B cell (primary cell): ENCODE data around the gene ADARB2. TPM values are rescaled to one million over a fixed set of nuclear protein-coding genes. Genes with fewer than 3 reads are reported as not detected.

ENCODE experiments used
- ATAC-seq: fragments of 200-7000 bp; cut with Tn5 transposase; one replicate; pipeline ENCODE4 v1.10.0; 2021; ENCODE audit warnings: low read depth, mild to moderate bottlenecking, moderate number of reproducible peaks, moderate library complexity
- CTCF ChIA-PET: fragments of 350-600 bp; sonication (Branson Sonifier 250); formaldehyde crosslinking; loops from one replicate; lab custom pipeline; 2021; ENCODE audit warnings: antibody characterized with exemption, inconsistent platforms; lab: Charles Lee
- POLR2A ChIA-PET: fragments of 350-600 bp; sonication (Branson Sonifier 250); formaldehyde crosslinking; loops from one replicate; lab custom pipeline; 2021; ENCODE audit warnings: antibody characterized with exemption; lab: Charles Lee
- DNase-seq: peaks from one replicate; pipeline ENCODE4 v3.0.0; 2013
- H2AFZ ChIP-seq: 2 replicates; pipeline ENCODE4 v1.6.1; 2012; ENCODE audit warnings: mild to moderate bottlenecking, low read depth, low read length; ENCODE audit not compliant: insufficient read depth, poor library complexity, severe bottlenecking
- H3K27ac ChIP-seq, 2 donors: 1 replicate in 1 of 2; 2 replicates in 1 of 2; pipeline ENCODE4 v1.5.1; 2012 to 2013; ENCODE audit warnings: low read length in 2 of 2, mild to moderate bottlenecking in 2 of 2, moderate library complexity in 1 of 2
- H3K27me3 ChIP-seq, 4 experiments: fragments of 200-600 bp in 1 of 4; sonication (generic) in 1 of 4; replicated peaks in 1 of 4; 1 replicate in 2 of 4; 2 replicates in 2 of 4; pipeline versions ENCODE4 v1.6.1 to v1.7.0; 2013 to 2016; ENCODE audit warnings: low read length in 3 of 4, mild to moderate bottlenecking in 2 of 4, mixed read lengths in 1 of 4, moderate library complexity in 1 of 4; ENCODE audit not compliant: insufficient read depth in 4 of 4, control insufficient read depth in 3 of 4; ENCODE audit errors: control extremely low read depth in 1 of 4
- H3K36me3 ChIP-seq, 2 experiments: replicated peaks in 1 of 2; 1 replicate in 1 of 2; 2 replicates in 1 of 2; pipeline versions ENCODE4 v1.6.1 to v1.7.1; 2013; ENCODE audit warnings: low read length in 1 of 2; ENCODE audit not compliant: insufficient read depth in 2 of 2, control insufficient read depth in 1 of 2; ENCODE audit errors: control extremely low read depth in 1 of 2, extremely low read depth in 1 of 2
- H3K4me1 ChIP-seq, 2 donors: fragments of 200-600 bp in 1 of 2; sonication (generic) in 1 of 2; 1 replicate in 1 of 2; 2 replicates in 1 of 2; pipeline versions ENCODE4 v1.5.1 to v1.6.1; 2013 to 2017; ENCODE audit warnings: low read length in 2 of 2; ENCODE audit not compliant: control insufficient read depth in 2 of 2, insufficient read depth in 2 of 2
- H3K4me2 ChIP-seq: replicated peaks from 2 replicates; pipeline ENCODE3; 2012; ENCODE audit warnings: mild to moderate bottlenecking, low read depth, low read length; ENCODE audit not compliant: poor library complexity, severe bottlenecking
- H3K4me3 ChIP-seq, 5 experiments: fragments of 200-600 bp in 1 of 5; sonication (generic) in 1 of 5; 1 replicate in 3 of 5; 2 replicates in 2 of 5; pipeline versions ENCODE4 v1.5.1 to v1.7.0; 2011 to 2016; ENCODE audit warnings: low read length in 4 of 5, mild to moderate bottlenecking in 4 of 5, low read depth in 2 of 5, control low read depth in 1 of 5, moderate library complexity in 1 of 5; ENCODE audit not compliant: insufficient read depth in 1 of 5; ENCODE audit errors: control extremely low read depth in 1 of 5, extremely low read depth in 1 of 5
- H3K79me2 ChIP-seq: fragments of 200-600 bp; sonication (generic); one replicate; pipeline ENCODE4 v1.6.0; 2016; ENCODE audit warnings: low read length; ENCODE audit not compliant: control insufficient read depth, insufficient read depth
- H3K9ac ChIP-seq: fragments of 200-600 bp; sonication (generic); 2 replicates; pipeline ENCODE4 v1.6.1; 2017; ENCODE audit warnings: mild to moderate bottlenecking, low read length, moderate library complexity
- H3K9me3 ChIP-seq, 3 donors: one replicate each; pipeline versions ENCODE4 v1.6.1 to v1.7.1; 2013; ENCODE audit warnings: low read length in 2 of 3; ENCODE audit not compliant: control insufficient read depth in 2 of 3, insufficient read depth in 1 of 3; ENCODE audit errors: control extremely low read depth in 1 of 3
- H4K20me1 ChIP-seq: 2 replicates; pipeline ENCODE4 v1.6.0; 2012; ENCODE audit warnings: mild to moderate bottlenecking, low read length; ENCODE audit not compliant: insufficient read depth, control insufficient read depth, poor library complexity, severe bottlenecking
- H3K27ac Mint-ChIP-seq: one replicate; pipeline ENCODE4 v1.8.0; 2021; ENCODE audit warnings: mixed read lengths
- H3K27me3 Mint-ChIP-seq: one replicate; pipeline ENCODE4 v1.8.0; 2021; ENCODE audit warnings: mixed read lengths
- H3K4me1 Mint-ChIP-seq: one replicate; pipeline ENCODE4 v1.8.0; 2021; ENCODE audit warnings: mixed read lengths
- H3K4me3 Mint-ChIP-seq: one replicate; pipeline ENCODE4 v1.8.0; 2021; ENCODE audit warnings: mixed read lengths
- H3K9me3 Mint-ChIP-seq: one replicate; pipeline ENCODE4 v1.8.0; 2022; ENCODE audit warnings: mixed read lengths; ENCODE audit not compliant: insufficient read depth
- CTCF ChIP-seq: fragments of 200-600 bp; IDR thresholded peaks from one replicate; pipeline ENCODE4 v1.8.0; 2022; ENCODE audit warnings: antibody characterized with exemption, mild to moderate bottlenecking
- EZH2 ChIP-seq: IDR thresholded peaks from 2 replicates; pipeline ENCODE4 v1.6.1; 2012; ENCODE audit warnings: borderline replicate concordance, low read depth, mild to moderate bottlenecking, moderate library complexity, low read length; ENCODE audit not compliant: insufficient read depth, poor library complexity, severe bottlenecking
- WGBS: methylation state at CpG from one replicate; pipeline ENCODE4 v1.1.5; 2013; ENCODE audit warnings: missing lambda C conversion rate; ENCODE audit not compliant: insufficient coverage; 5-methylcytosine and 5-hydroxymethylcytosine counted together
- intact Hi-C: fragments of 100-400 bp; cut with micrococcal nuclease; formaldehyde crosslinking; loops from one replicate; pipeline ENCODE4 v1.10.0; 2022
- polyA plus RNA-seq: library from polyadenylated mRNA; depleted of rRNA; stranded (reverse); fragments of >200 nt; gene quantifications from 2 replicates; pipeline ENCODE4 v1.2.3, GENCODE V29; 2012
- total RNA-seq, 2 donors: library from RNA; stranded (reverse); fragments of 120-200 nt in 1 of 2; gene quantifications; 1 replicate in 1 of 2; 2 replicates in 1 of 2; pipeline versions ENCODE4 v1.2.3 to v1.2.4, GENCODE V29; 2013 to 2022

Gene ADARB2
- total and polyA plus RNA-seq, 2 donors (not counting 1 experiment from before 2014, with no cell fraction given) = 0.13 to 0.96 TPM

GRCh38 chr10:1158066-1158465, 579.3 kb downstream of the ADARB2 start:
- no peak overlapping the region for H3K4me2 ChIP-seq
- intact Hi-C loops = no loop called here
- DNase-seq = no peak

GRCh38 chr10:1157615-1157933, 579.8 kb downstream of the ADARB2 start:
- Mint-ChIP-seq H3K4me1 (peaks cover 1% of the 10 kb centered on the region), H3K4me3 (no peak overlapping the region), H3K27me3 (peaks cover 24% of the 10 kb centered on the region), H3K9me3 (no peaks in the 10 kb centered on the region), H3K27ac (no peak overlapping the region)
- no peak for DNase-seq
- POLR2A ChIA-PET = no interaction called here
- no peak for TF ChIP-seq EZH2
- TF ChIP-seq CTCF = no peak
- H3K27me3 ChIP-seq = no peaks in the 10 kb centered on the region
- H4K20me1 ChIP-seq = no peaks in the 10 kb centered on the region
- intact Hi-C loops = no loop called here
- no peak overlapping the region for H3K4me2 ChIP-seq
- CTCF ChIA-PET = no interaction called here
- H2AFZ ChIP-seq = no peak overlapping the region
- H3K4me1 ChIP-seq = no peaks in the 10 kb centered on the region
- no peaks in the 10 kb centered on the region for H3K79me2 ChIP-seq
- H3K27ac ChIP-seq = no peak overlapping the region
- H3K9ac ChIP-seq = no peak overlapping the region
- no peaks in the 10 kb centered on the region for H3K36me3 ChIP-seq
- WGBS = 100% methylated on average over 1 of the region's 4 CpGs
- H3K4me3 ChIP-seq = no peak overlapping the region
- peaks cover 0 to 4% (median 0%) of the 10 kb centered on the region in 3 donors for H3K9me3 ChIP-seq
- ATAC-seq = no peak

More at GRCh38 chr10:1158066-1158465, 579.3 kb downstream of the ADARB2 start:
- WGBS = 92% methylated on average over 12 of the region's 12 CpGs
- H3K27me3 ChIP-seq = no peaks in the 10 kb centered on the region
- TF ChIP-seq EZH2 (no peak), CTCF (no peak)
- Mint-ChIP-seq H3K9me3 (no peaks in the 10 kb centered on the region), H3K27ac (no peak overlapping the region), H3K27me3 (peaks cover 24% of the 10 kb centered on the region), H3K4me3 (no peak overlapping the region), H3K4me1 (peaks cover 1% of the 10 kb centered on the region)
- H3K36me3 ChIP-seq = no peaks in the 10 kb centered on the region
- no peak overlapping the region for H2AFZ ChIP-seq
- no peaks in the 10 kb centered on the region for H4K20me1 ChIP-seq
- no peak for ATAC-seq
- POLR2A ChIA-PET = no interaction called here
- no peak overlapping the region for H3K4me3 ChIP-seq
- H3K79me2 ChIP-seq = no peaks in the 10 kb centered on the region
- H3K4me1 ChIP-seq = no peaks in the 10 kb centered on the region
- peaks cover 0 to 4% (median 0%) of the 10 kb centered on the region in 3 donors for H3K9me3 ChIP-seq
- H3K27ac ChIP-seq = no peak overlapping the region
- H3K9ac ChIP-seq = no peak overlapping the region
- CTCF ChIA-PET = no interaction called here
